Stimulated activated naive CD8-positive, alpha-beta T cell treated with anti-CD3 and anti-CD28 coated beads, Interleukin-15, Interleukin-2, amounts not matched to agents 100 ng/mL and 50 ng/mL, for 24 hours (primary cell): ENCODE measurements around the gene SPOCD1.
A peak's percentile ranks its signal among the peaks of the same experiment; 100 is the strongest.

ENCODE experiments used
- H3K27ac Mint-ChIP-seq: one replicate; pipeline ENCODE4 v1.8.0; 2021; ENCODE audit warnings: mild to moderate bottlenecking, mixed read lengths
- H3K27me3 Mint-ChIP-seq: one replicate; pipeline ENCODE4 v1.8.0; 2021; ENCODE audit warnings: mixed read lengths
- H3K36me3 Mint-ChIP-seq: one replicate; pipeline ENCODE4 v1.8.0; 2021; ENCODE audit warnings: low read depth, mixed read lengths
- H3K4me1 Mint-ChIP-seq: one replicate; pipeline ENCODE4 v1.8.0; 2021; ENCODE audit warnings: low read depth, mixed read lengths
- H3K4me3 Mint-ChIP-seq: one replicate; pipeline ENCODE4 v1.8.0; 2021; ENCODE audit warnings: mild to moderate bottlenecking, mixed read lengths
- H3K9me3 Mint-ChIP-seq: one replicate; pipeline ENCODE4 v1.8.0; 2021; ENCODE audit warnings: mixed read lengths

SPOCD1 gene

GRCh38 chr1:31757204-31757679 lies 58.6 kb downstream of the SPOCD1 start:
- H3K4me1 Mint-ChIP-seq: peaks cover 23% of the 10 kb centered on the region
- H3K36me3 Mint-ChIP-seq: no peaks in the 10 kb centered on the region
- no peak overlapping the region for H3K4me3 Mint-ChIP-seq
- peaks cover 7% of the 10 kb centered on the region for H3K27me3 Mint-ChIP-seq
- no peaks in the 10 kb centered on the region for H3K9me3 Mint-ChIP-seq
- peak overlapping the region; percentile 74 for H3K27ac Mint-ChIP-seq

- H3K4me1 Mint-ChIP-seq: peaks cover 23% of the 10 kb centered on the region
- no peaks in the 10 kb centered on the region for H3K9me3 Mint-ChIP-seq
- no peak overlapping the region for H3K27ac Mint-ChIP-seq
Observed at GRCh38 chr1:31756578-31756977, 59.2 kb downstream of the SPOCD1 start.

GRCh38 chr1:31755850-31756492 lies 59.9 kb downstream of the SPOCD1 start:
- Mint-ChIP-seq H3K4me3 (no peak overlapping the region), H3K27ac (no peak overlapping the region), H3K36me3 (no peaks in the 10 kb centered on the region), H3K4me1 (peaks cover 23% of the 10 kb centered on the region), H3K27me3 (no peaks in the 10 kb centered on the region), H3K9me3 (no peaks in the 10 kb centered on the region)

More at GRCh38 chr1:31756578-31756977, 59.2 kb downstream of the SPOCD1 start:
- Mint-ChIP-seq H3K36me3 (no peaks in the 10 kb centered on the region), H3K27me3 (peaks cover under 1% of the 10 kb centered on the region), H3K4me3 (no peak overlapping the region)

GRCh38 chr1:31755197-31755611 lies 60.6 kb downstream of the SPOCD1 start:
- peaks cover 29% of the 10 kb centered on the region for H3K4me1 Mint-ChIP-seq
- H3K27ac Mint-ChIP-seq: no peak overlapping the region
- H3K36me3 Mint-ChIP-seq: no peaks in the 10 kb centered on the region
- H3K4me3 Mint-ChIP-seq: no peak overlapping the region
- no peaks in the 10 kb centered on the region for H3K27me3 Mint-ChIP-seq
- no peaks in the 10 kb centered on the region for H3K9me3 Mint-ChIP-seq

- no peak overlapping the region for H3K4me3 Mint-ChIP-seq
- no peaks in the 10 kb centered on the region for H3K36me3 Mint-ChIP-seq
- no peak overlapping the region for H3K27ac Mint-ChIP-seq
- H3K4me1 Mint-ChIP-seq: peaks cover 32% of the 10 kb centered on the region
- peaks cover 4% of the 10 kb centered on the region for H3K27me3 Mint-ChIP-seq
- no peaks in the 10 kb centered on the region for H3K9me3 Mint-ChIP-seq
Observed at GRCh38 chr1:31754397-31754796, 61.4 kb downstream of the SPOCD1 start.

GRCh38 chr1:31753707-31754349 lies 62.0 kb downstream of the SPOCD1 start:
- Mint-ChIP-seq H3K4me1 (peaks cover 32% of the 10 kb centered on the region), H3K27ac (no peak overlapping the region), H3K27me3 (peaks cover 4% of the 10 kb centered on the region), H3K9me3 (no peaks in the 10 kb centered on the region), H3K4me3 (no peak overlapping the region), H3K36me3 (no peaks in the 10 kb centered on the region)

GRCh38 chr1:31752952-31753475 lies 62.8 kb downstream of the SPOCD1 start:
- Mint-ChIP-seq H3K27ac (no peak overlapping the region), H3K4me1 (peaks cover 32% of the 10 kb centered on the region), H3K36me3 (no peaks in the 10 kb centered on the region), H3K4me3 (no peak overlapping the region), H3K27me3 (peaks cover 4% of the 10 kb centered on the region), H3K9me3 (no peaks in the 10 kb centered on the region)

GRCh38 chr1:31752258-31752657 lies 63.6 kb downstream of the SPOCD1 start:
- no peak overlapping the region for H3K4me3 Mint-ChIP-seq
- no peaks in the 10 kb centered on the region for H3K9me3 Mint-ChIP-seq
- H3K27me3 Mint-ChIP-seq: peaks cover 4% of the 10 kb centered on the region
- H3K27ac Mint-ChIP-seq: no peak overlapping the region
- H3K4me1 Mint-ChIP-seq: peaks cover 37% of the 10 kb centered on the region
- no peaks in the 10 kb centered on the region for H3K36me3 Mint-ChIP-seq

GRCh38 chr1:31751822-31752241 lies 64.0 kb downstream of the SPOCD1 start:
- H3K36me3 Mint-ChIP-seq: no peaks in the 10 kb centered on the region
- peaks cover 4% of the 10 kb centered on the region for H3K27me3 Mint-ChIP-seq
- peaks cover 41% of the 10 kb centered on the region for H3K4me1 Mint-ChIP-seq
- H3K9me3 Mint-ChIP-seq: no peaks in the 10 kb centered on the region
- no peak overlapping the region for H3K4me3 Mint-ChIP-seq
- peak overlapping the region; percentile 13 for H3K27ac Mint-ChIP-seq

- Mint-ChIP-seq H3K27ac (no peak overlapping the region), H3K4me3 (no peak overlapping the region), H3K36me3 (no peaks in the 10 kb centered on the region), H3K9me3 (no peaks in the 10 kb centered on the region), H3K4me1 (peaks cover 45% of the 10 kb centered on the region), H3K27me3 (peaks cover 4% of the 10 kb centered on the region)
Observed at GRCh38 chr1:31750858-31751510, 64.8 kb downstream of the SPOCD1 start.

- Mint-ChIP-seq H3K4me3 (no peak overlapping the region), H3K4me1 (peaks cover 45% of the 10 kb centered on the region), H3K27ac (no peak overlapping the region), H3K27me3 (peaks cover 4% of the 10 kb centered on the region), H3K36me3 (no peaks in the 10 kb centered on the region), H3K9me3 (no peaks in the 10 kb centered on the region)
Observed at GRCh38 chr1:31749785-31750735, 65.8 kb downstream of the SPOCD1 start.

- H3K27me3 Mint-ChIP-seq: peaks cover 4% of the 10 kb centered on the region
- no peak overlapping the region for H3K27ac Mint-ChIP-seq
- H3K4me1 Mint-ChIP-seq: peaks cover 45% of the 10 kb centered on the region
- no peaks in the 10 kb centered on the region for H3K9me3 Mint-ChIP-seq
- no peak overlapping the region for H3K4me3 Mint-ChIP-seq
- no peaks in the 10 kb centered on the region for H3K36me3 Mint-ChIP-seq
Observed at GRCh38 chr1:31748365-31748764, 67.5 kb downstream of the SPOCD1 start.

- Mint-ChIP-seq H3K4me1 (peaks cover 40% of the 10 kb centered on the region), H3K36me3 (no peaks in the 10 kb centered on the region), H3K4me3 (no peak overlapping the region), H3K9me3 (no peaks in the 10 kb centered on the region), H3K27me3 (peaks cover 4% of the 10 kb centered on the region), H3K27ac (no peak overlapping the region)
Observed at GRCh38 chr1:31747304-31747703, 68.5 kb downstream of the SPOCD1 start.

GRCh38 chr1:31746687-31747086 lies 69.1 kb downstream of the SPOCD1 start:
- Mint-ChIP-seq H3K27me3 (peaks cover 4% of the 10 kb centered on the region), H3K9me3 (no peaks in the 10 kb centered on the region), H3K4me1 (peaks cover 34% of the 10 kb centered on the region), H3K4me3 (no peak overlapping the region), H3K36me3 (no peaks in the 10 kb centered on the region), H3K27ac (no peak overlapping the region)
